Measurements from ENCODE around the gene THADA. TPM values are rescaled to one million over a fixed set of nuclear protein-coding genes. Genes with fewer than 3 reads are reported as not detected.

THADA gene
- total RNA-seq, 1 donor from 2014 or later: 19.4 TPM

GRCh38 chr2:43408407-43409160 lies 187.3 kb downstream of the THADA start:
- no peak for DNase-seq (ENCODE audit: low spot score)
- Mint-ChIP-seq H3K27me3 (ENCODE audit: unreplicated experiment) (no peaks in the 10 kb centered on the region), H3K27ac (ENCODE audit: unreplicated experiment) (no peak overlapping the region), H3K4me3 (ENCODE audit: unreplicated experiment) (no peak overlapping the region), H3K4me1 (ENCODE audit: unreplicated experiment) (peaks cover 3% of the 10 kb centered on the region), H3K36me3 (ENCODE audit: low read depth, unreplicated experiment) (no peaks in the 10 kb centered on the region), H3K9me3 (ENCODE audit: unreplicated experiment) (no peaks in the 10 kb centered on the region)
- TF ChIP-seq CTCF (IDR thresholded peaks at IDR 0.05; ENCODE audit: unreplicated experiment): no peak

- H3K36me3 Mint-ChIP-seq (ENCODE audit: low read depth, unreplicated experiment): no peaks in the 10 kb centered on the region
- peaks cover 3% of the 10 kb centered on the region for H3K4me1 Mint-ChIP-seq (ENCODE audit: unreplicated experiment)
- H3K4me3 Mint-ChIP-seq (ENCODE audit: unreplicated experiment): no peak overlapping the region
- H3K27me3 Mint-ChIP-seq (ENCODE audit: unreplicated experiment): no peaks in the 10 kb centered on the region
- TF ChIP-seq CTCF (IDR thresholded peaks at IDR 0.05; ENCODE audit: unreplicated experiment): no peak
- no peak overlapping the region for H3K27ac Mint-ChIP-seq (ENCODE audit: unreplicated experiment)
- no peak for DNase-seq (ENCODE audit: low spot score)
- H3K9me3 Mint-ChIP-seq (ENCODE audit: unreplicated experiment): no peaks in the 10 kb centered on the region
Measured at GRCh38 chr2:43407935-43408334, 187.9 kb downstream of the THADA start.

GRCh38 chr2:43406651-43407279 lies 189.1 kb downstream of the THADA start:
- peaks cover 3% of the 10 kb centered on the region for H3K4me1 Mint-ChIP-seq (ENCODE audit: unreplicated experiment)
- no peak for TF ChIP-seq CTCF (IDR thresholded peaks at IDR 0.05; ENCODE audit: unreplicated experiment)
- no peak overlapping the region for H3K27ac Mint-ChIP-seq (ENCODE audit: unreplicated experiment)
- H3K4me3 Mint-ChIP-seq (ENCODE audit: unreplicated experiment): no peak overlapping the region
- H3K27me3 Mint-ChIP-seq (ENCODE audit: unreplicated experiment): no peaks in the 10 kb centered on the region
- no peak for DNase-seq (ENCODE audit: low spot score)
- H3K36me3 Mint-ChIP-seq (ENCODE audit: low read depth, unreplicated experiment): no peaks in the 10 kb centered on the region
- H3K9me3 Mint-ChIP-seq (ENCODE audit: unreplicated experiment): no peaks in the 10 kb centered on the region

- Mint-ChIP-seq H3K4me3 (ENCODE audit: unreplicated experiment) (no peak overlapping the region), H3K36me3 (ENCODE audit: low read depth, unreplicated experiment) (no peaks in the 10 kb centered on the region), H3K27ac (ENCODE audit: unreplicated experiment) (no peak overlapping the region), H3K4me1 (ENCODE audit: unreplicated experiment) (peaks cover 3% of the 10 kb centered on the region), H3K27me3 (ENCODE audit: unreplicated experiment) (no peaks in the 10 kb centered on the region), H3K9me3 (ENCODE audit: unreplicated experiment) (no peaks in the 10 kb centered on the region)
- no peak for DNase-seq (ENCODE audit: low spot score)
- TF ChIP-seq CTCF (IDR thresholded peaks at IDR 0.05; ENCODE audit: unreplicated experiment): no peak
Measured at GRCh38 chr2:43405829-43406228, 190.0 kb downstream of the THADA start.

- TF ChIP-seq CTCF (IDR thresholded peaks at IDR 0.05; ENCODE audit: unreplicated experiment): no peak
- H3K36me3 Mint-ChIP-seq (ENCODE audit: low read depth, unreplicated experiment): no peaks in the 10 kb centered on the region
- no peaks in the 10 kb centered on the region for H3K9me3 Mint-ChIP-seq (ENCODE audit: unreplicated experiment)
- no peaks in the 10 kb centered on the region for H3K27me3 Mint-ChIP-seq (ENCODE audit: unreplicated experiment)
- H3K4me3 Mint-ChIP-seq (ENCODE audit: unreplicated experiment): no peak overlapping the region
- peaks cover 4% of the 10 kb centered on the region for H3K4me1 Mint-ChIP-seq (ENCODE audit: unreplicated experiment)
- no peak for DNase-seq (ENCODE audit: low spot score)
- H3K27ac Mint-ChIP-seq (ENCODE audit: unreplicated experiment): no peak overlapping the region
Measured at GRCh38 chr2:43402452-43402937, 193.3 kb downstream of the THADA start.
